Measurements from ENCODE around the gene USP31.

- TF ChIP-seq KDM1A (IDR thresholded peaks at IDR 0.05; ENCODE audit: low read depth) (no peak), POLR2AphosphoS2 (conservative IDR thresholded peaks at IDR 0.05; ENCODE audit: low read length) (no peak), EP300 (IDR thresholded peaks at IDR 0.05) (no peak), RNF2 (IDR thresholded peaks at IDR 0.05; ENCODE audit: borderline replicate concordance, low read depth) (no peak)
Measured at GRCh38 chr16:23181506-23181905, 32.3 kb upstream of the USP31 start.

Measured in A549 (cell line).